Measurements from ENCODE around the gene PARP3. TPM values are rescaled to one million over a fixed set of nuclear protein-coding genes. Genes with fewer than 3 reads are reported as not detected.
A peak's percentile ranks its signal among the peaks of the same experiment; 100 is the strongest.
"Not testable (repeated sequence)": the region's sequence is repeated elsewhere in the genome, so short reads cannot be mapped to it uniquely, and the experiment has no call there.

The PARP3 gene
- total RNA-seq, 1 donor from 2014 or later: 20.6 TPM

DNA sequence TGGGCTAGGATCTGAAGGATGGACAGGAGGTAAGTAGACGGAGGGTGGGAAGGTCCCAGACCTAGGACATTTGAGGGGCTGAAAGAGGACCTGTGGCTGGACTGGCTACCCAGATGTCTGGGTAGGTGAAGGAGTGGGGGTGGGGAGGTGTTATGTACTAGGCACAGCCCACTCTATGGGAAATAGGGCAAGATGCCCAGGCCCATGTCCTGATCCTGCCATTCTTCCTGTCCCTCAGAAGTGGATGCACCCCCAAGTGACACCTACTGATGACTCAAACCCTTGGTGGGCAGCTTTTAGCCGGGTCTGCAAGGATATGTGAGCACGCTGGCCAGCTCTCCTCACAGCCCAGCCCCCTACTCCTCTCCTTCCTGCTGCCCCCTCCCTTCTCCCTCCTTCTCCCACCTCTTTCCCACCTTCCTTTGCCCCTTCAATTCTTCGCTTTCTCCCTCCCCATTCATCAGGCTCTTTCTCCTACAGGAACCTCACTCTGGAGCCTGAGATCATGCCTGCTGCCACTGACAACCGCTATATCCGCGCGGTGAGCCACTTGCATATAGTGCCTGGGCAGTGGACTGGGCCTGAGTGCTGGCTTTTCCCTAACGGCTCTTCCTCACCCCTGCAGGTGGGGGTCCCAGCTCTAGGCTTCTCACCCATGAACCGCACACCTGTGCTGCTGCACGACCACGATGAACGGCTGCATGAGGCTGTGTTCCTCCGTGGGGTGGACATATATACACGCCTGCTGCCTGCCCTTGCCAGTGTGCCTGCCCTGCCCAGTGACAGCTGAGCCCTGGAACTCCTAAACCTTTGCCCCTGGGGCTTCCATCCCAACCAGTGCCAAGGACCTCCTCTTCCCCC lies 46.4 kb downstream of the PARP3 start:
- DNase-seq (ENCODE audit: extremely low spot score in 2 of 2): no peak
- TF ChIP-seq POLR2A (IDR thresholded peaks at IDR 0.05): no peak
- TF ChIP-seq POLR2AphosphoS5 (IDR thresholded peaks at IDR 0.05; ENCODE audit: insufficient read depth in 1 of 2, low read depth in 1 of 2): no peak
- TF ChIP-seq CTCF (IDR thresholded peaks at IDR 0.05): no peak
- intact Hi-C loops (cut with DNase I): no loop called here
- Histone ChIP-seq H3K9me3 (no peaks in the 10 kb centered on the region), H3K36me3 (peaks cover 0 to 4% of the 10 kb centered on the region in 2 donors), H3K27ac (no peak overlapping the region), H3K27me3 (no peaks in the 10 kb centered on the region), H3K4me1 (peaks cover 17% of the 10 kb centered on the region), H3K4me3 (no peak overlapping the region)

- DNase-seq (ENCODE audit: extremely low spot score in 2 of 2); H3K27ac ChIP-seq; H3K27me3 ChIP-seq; intact Hi-C loops (cut with DNase I); H3K4me3 ChIP-seq; H3K9me3 ChIP-seq: not testable (repeated sequence)
- peaks cover 28% of the 10 kb centered on the region for H3K4me1 ChIP-seq
- H3K36me3 ChIP-seq: peaks cover 0 to 17% of the 10 kb centered on the region in 2 donors
Observed at GRCh38 chr3:51990501-51990971, 48.4 kb downstream of the PARP3 start.

DNA sequence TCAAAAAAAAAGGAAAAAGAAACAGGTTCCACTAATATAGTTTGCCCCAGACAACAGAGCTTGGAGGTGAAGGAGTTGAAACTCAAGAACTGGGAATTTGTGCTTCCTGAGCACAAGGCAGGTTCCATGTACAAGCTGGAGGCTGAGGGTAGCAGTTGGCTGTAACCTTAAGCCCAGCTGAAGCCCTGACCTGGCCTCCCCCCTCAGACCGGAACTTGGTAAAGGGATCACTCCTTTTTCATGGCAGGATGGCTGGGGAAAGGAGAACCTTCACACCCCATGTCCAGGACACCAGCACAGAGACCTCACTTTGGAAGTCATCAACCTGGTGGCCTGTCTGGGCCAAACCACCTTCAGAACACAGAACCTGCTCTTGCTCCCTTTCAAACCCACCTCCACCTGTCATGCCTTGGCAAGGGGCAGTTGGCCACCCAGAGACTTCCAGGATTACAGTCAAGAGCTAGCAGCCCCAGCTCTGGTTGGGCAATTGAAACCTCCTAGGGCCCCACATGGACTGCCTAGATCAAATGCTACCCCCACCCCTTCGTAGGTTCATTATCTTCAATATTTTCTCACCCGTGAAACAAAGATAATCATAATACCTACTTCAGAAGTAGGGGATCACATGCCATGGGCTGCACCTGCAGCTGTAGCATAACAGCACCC lies 50.0 kb downstream of the PARP3 start:
- TF ChIP-seq CTCF (IDR thresholded peaks at IDR 0.05) (no peak), POLR2A (IDR thresholded peaks at IDR 0.05) (no peak), POLR2AphosphoS5 (IDR thresholded peaks at IDR 0.05; ENCODE audit: insufficient read depth in 1 of 2, low read depth in 1 of 2) (no peak)
- Histone ChIP-seq H3K4me1 (peaks cover 28% of the 10 kb centered on the region), H3K27ac (no peak overlapping the region), H3K27me3 (no peaks in the 10 kb centered on the region), H3K36me3 (peaks cover 0 to 17% of the 10 kb centered on the region in 2 donors), H3K9me3 (no peaks in the 10 kb centered on the region), H3K4me3 (no peak overlapping the region)
- intact Hi-C loops (cut with DNase I): no loop called here
- DNase-seq (ENCODE audit: extremely low spot score in 2 of 2): no peak

DNA sequence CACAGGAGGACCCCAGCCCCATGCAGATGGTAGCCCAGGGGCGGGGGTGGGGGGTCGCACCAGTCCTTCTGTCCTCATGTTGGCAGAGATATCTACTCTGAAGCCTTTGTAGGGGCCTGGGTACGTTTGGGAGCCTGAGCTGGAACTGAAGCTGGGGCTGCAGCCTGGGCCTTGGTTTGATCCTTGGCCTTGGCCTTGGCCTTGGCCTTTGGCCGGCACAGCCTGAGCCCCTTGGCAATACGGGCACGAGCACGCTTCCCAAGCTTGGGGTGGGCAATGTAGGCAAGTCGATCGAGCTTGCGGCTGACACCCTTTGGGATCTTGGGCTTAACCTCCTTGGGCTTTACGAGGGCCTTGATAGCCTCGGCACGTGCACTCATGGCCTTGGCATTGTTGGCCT lies 51.5 kb downstream of the PARP3 start:
- DNase-seq (ENCODE audit: extremely low spot score in 2 of 2); H3K27me3 ChIP-seq; intact Hi-C loops (cut with DNase I); H3K27ac ChIP-seq; H3K4me3 ChIP-seq; H3K9me3 ChIP-seq: not testable (repeated sequence)
- peaks cover 0 to 17% of the 10 kb centered on the region in 2 donors for H3K36me3 ChIP-seq
- H3K4me1 ChIP-seq: peaks cover 28% of the 10 kb centered on the region

DNA sequence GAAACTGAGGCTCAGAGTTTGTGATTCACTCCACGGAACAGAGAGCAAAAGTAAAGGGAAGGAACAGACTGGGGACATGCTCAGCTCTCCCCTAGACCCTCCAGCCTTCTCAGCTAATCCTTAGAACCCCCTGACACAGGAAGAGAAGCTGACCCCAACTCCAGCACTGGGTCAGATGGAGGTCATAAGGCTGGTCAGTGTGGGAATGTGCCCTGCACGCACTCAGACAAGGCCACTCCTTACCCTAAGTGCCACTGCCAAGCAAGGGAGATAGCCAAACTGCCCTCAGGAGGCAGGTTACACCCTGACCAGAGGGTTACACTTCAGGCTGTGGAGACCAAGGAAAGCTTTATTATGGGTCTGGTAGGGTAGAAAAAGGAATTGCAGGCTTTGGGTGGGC lies 52.4 kb downstream of the PARP3 start:
- intact Hi-C loops (cut with DNase I): no loop called here
- no peak for TF ChIP-seq POLR2A (IDR thresholded peaks at IDR 0.05)
- TF ChIP-seq CTCF (IDR thresholded peaks at IDR 0.05): no peak
- no peak for TF ChIP-seq POLR2AphosphoS5 (IDR thresholded peaks at IDR 0.05; ENCODE audit: insufficient read depth in 1 of 2, low read depth in 1 of 2)
- H3K4me3 ChIP-seq: peak overlapping the region; percentile 77 to 85
- peak overlapping the region; percentile 89 for H3K27ac ChIP-seq
- peaks cover 28% of the 10 kb centered on the region for H3K4me1 ChIP-seq
- H3K9me3 ChIP-seq: no peaks in the 10 kb centered on the region
- DNase-seq (ENCODE audit: extremely low spot score in 2 of 2): no peak
- peaks cover 0 to 17% of the 10 kb centered on the region in 2 donors for H3K36me3 ChIP-seq
- H3K27me3 ChIP-seq: no peaks in the 10 kb centered on the region

All from vagina (tissue), 2 donors.